Measurements from ENCODE around the gene PTPN13.

Gene PTPN13

GRCh38 chr4:86818211-86818610 lies 224.1 kb downstream of the PTPN13 start:
- no peak for DNase-seq (ENCODE audit: low read depth in 2 of 2)

GRCh38 chr4:86818841-86819240 lies 224.7 kb downstream of the PTPN13 start:
- no peak for DNase-seq (ENCODE audit: low read depth in 2 of 2)

GRCh38 chr4:86819561-86819960 lies 225.4 kb downstream of the PTPN13 start:
- DNase-seq (ENCODE audit: low read depth in 2 of 2): no peak

- DNase-seq (ENCODE audit: low read depth in 2 of 2): no peak
Observed at GRCh38 chr4:86821151-86821550, 227.0 kb downstream of the PTPN13 start.

- no peak for DNase-seq (ENCODE audit: low read depth in 2 of 2)
Observed at GRCh38 chr4:86822136-86822535, 228.0 kb downstream of the PTPN13 start.

GRCh38 chr4:86825511-86825910 lies 231.4 kb downstream of the PTPN13 start:
- DNase-seq (ENCODE audit: low read depth in 2 of 2): no peak

GRCh38 chr4:86831262-86832130 lies 237.4 kb downstream of the PTPN13 start:
- DNase-seq (ENCODE audit: low read depth in 2 of 2): no peak

- DNase-seq (ENCODE audit: low read depth in 2 of 2): no peak
Observed at GRCh38 chr4:86833615-86834014, 239.5 kb downstream of the PTPN13 start.

GRCh38 chr4:86834901-86835300 lies 240.8 kb downstream of the PTPN13 start:
- no peak for DNase-seq (ENCODE audit: low read depth in 2 of 2)

GRCh38 chr4:86835677-86836076 lies 241.6 kb downstream of the PTPN13 start:
- no peak for DNase-seq (ENCODE audit: low read depth in 2 of 2)

- DNase-seq (ENCODE audit: low read depth in 2 of 2): no peak
Observed at GRCh38 chr4:86837691-86838503, 243.8 kb downstream of the PTPN13 start.

- no peak for DNase-seq (ENCODE audit: low read depth in 2 of 2)
Observed at GRCh38 chr4:86840858-86841257, 246.7 kb downstream of the PTPN13 start.

- DNase-seq (ENCODE audit: low read depth in 2 of 2): no peak
Observed at GRCh38 chr4:86841309-86841708, 247.2 kb downstream of the PTPN13 start.

- no peak for DNase-seq (ENCODE audit: low read depth in 2 of 2)
Observed at GRCh38 chr4:86845593-86845992, 251.5 kb downstream of the PTPN13 start.

GRCh38 chr4:86846921-86847320 lies 252.8 kb downstream of the PTPN13 start:
- DNase-seq (ENCODE audit: low read depth in 2 of 2): no peak

- DNase-seq (ENCODE audit: low read depth in 2 of 2): no peak
Observed at GRCh38 chr4:86847571-86847970, 253.5 kb downstream of the PTPN13 start.

GRCh38 chr4:86848136-86848535 lies 254.0 kb downstream of the PTPN13 start:
- DNase-seq (ENCODE audit: low read depth in 2 of 2): no peak

GRCh38 chr4:86848732-86849619 lies 254.9 kb downstream of the PTPN13 start, which contains the start of gene SLC10A6:
SLC10A6 (minus strand) TSS chr4:86849384; CDS start chr4:86849115, 269 bp downstream.
- no peak for DNase-seq (ENCODE audit: low read depth in 2 of 2)

- DNase-seq (ENCODE audit: low read depth in 2 of 2): no peak
Observed at GRCh38 chr4:86853209-86853608, 259.1 kb downstream of the PTPN13 start.

GRCh38 chr4:86855572-86855971 lies 261.5 kb downstream of the PTPN13 start:
- no peak for DNase-seq (ENCODE audit: low read depth in 2 of 2)

GRCh38 chr4:86856896-86857295 lies 262.8 kb downstream of the PTPN13 start:
- no peak for DNase-seq (ENCODE audit: low read depth in 2 of 2)
